Omental fat pad (tissue), 4 donors: ENCODE results near the gene TOM1. TPM values are rescaled to one million over a fixed set of nuclear protein-coding genes. Genes with fewer than 3 reads are reported as not detected.

ENCODE experiments used
- ATAC-seq: fragments of 150-250 bp; one replicate; pipeline ENCODE4 v1.9.1; 2016; ENCODE audit warnings: mild to moderate bottlenecking, moderate library complexity; ENCODE audit not compliant: low FRiP score
- DNase-seq: peaks from one replicate; pipeline ENCODE4 v3.0.0-alpha.2; 2019; ENCODE audit warnings: low spot score
- total RNA-seq, 4 donors: library from RNA; depleted of rRNA; stranded (reverse); fragments of >200 nt; gene quantifications; one replicate each; pipeline ENCODE4 v1.1.0, GENCODE V29; 2016
- TF ChIP-seq, protein P1 (sequence below), 3 donors: fragments of 450-650 bp; IDR thresholded peaks; one replicate each; pipeline ENCODE4 v1.5.1; 2016 to 2017; ENCODE audit warnings: antibody characterized with exemption in 3 of 3, mild to moderate bottlenecking in 3 of 3, moderate library complexity in 2 of 3

The TOM1 gene
- total RNA-seq, 4 donors from 2014 or later: 65.6 to 109 (median 93.2) TPM

DNA sequence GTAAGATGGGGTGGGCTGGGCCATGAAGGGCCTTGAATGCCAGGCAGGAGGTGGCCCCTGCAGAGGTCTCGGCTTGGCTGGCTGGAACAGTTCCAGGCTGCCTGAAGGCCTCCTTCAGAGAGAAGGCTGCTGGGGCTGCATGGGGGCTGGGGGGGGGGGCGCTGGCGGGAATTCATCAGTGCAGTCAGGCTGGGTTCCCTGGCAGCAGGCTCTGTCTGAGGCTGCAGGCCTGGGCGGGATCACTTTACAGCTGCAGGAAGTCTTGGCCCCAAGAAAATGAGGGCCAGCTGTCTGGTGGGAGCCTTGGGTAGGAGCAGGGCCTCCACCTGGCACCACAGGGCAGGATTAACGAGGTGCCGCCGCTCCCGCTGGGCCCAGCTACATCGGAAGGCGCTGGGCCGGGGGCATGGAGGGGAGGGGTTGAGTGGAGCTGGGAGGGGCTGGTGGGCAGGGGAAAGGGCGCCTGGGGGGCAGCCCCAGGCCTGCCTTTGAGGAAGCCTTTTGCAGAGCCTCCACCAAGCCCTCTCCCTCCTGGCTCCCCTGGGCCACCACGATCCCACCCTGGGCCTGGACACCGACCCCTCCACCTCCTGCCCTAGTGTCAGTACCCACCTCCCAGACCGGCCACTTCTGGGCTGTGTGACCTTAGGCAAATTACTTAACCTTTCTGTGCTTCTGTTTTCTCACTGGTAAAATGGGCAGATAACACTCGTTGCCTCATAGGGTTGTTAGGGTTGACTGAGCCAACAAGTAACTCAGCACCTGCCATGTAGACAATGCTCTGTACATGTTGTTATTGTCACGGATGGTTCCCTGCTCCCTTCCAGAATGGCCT is 50.2 kb downstream of the TOM1 start:
- ATAC-seq: peak; percentile 3
- DNase-seq: no peak

DNA sequence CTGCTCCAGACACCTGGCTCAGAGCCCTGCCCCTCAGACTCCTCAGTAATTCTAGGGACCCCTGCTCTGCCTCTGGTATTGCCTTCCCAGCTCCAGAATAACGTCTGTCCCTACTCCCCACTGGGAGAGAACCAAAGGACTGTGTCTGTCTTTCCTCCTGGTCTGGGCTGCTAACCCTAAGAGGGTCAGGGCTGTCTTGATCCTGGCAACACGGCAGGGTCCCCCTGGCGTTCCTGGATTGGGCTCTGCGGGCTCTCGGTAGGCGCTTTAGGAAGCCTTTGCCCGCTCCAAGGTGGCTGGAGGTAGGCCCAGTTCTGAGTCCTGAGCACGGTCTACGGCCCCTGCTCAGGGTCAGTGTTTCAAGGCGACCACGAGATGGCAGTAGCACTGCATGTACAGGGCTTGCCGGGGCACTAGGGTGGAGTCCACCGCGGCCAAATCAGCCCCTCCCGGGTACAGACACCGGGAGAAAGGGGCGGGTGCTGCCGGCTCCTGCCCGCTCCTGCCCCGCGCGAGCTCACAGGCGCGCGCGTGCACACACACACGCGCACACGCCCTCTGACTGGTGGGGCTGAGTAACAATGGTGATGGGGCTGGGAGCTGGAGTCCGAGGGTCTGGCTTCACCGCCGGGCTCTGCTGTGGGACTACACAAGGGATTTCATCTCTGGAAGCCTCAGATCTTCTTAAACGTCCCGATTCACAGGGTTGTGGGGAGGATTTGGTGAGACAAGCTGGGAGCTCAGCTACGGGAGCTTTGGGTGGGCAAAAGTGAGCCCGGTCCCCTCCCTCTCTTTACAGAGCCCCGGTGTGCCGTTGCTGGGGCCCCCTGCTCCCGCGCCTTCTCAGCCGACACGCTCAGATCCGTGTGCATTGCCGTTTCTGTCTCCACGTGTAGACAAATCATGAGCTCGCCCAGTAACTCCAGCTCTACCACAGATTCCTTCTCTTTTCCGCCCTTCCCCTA is 51.1 kb downstream of the TOM1 start:
- TF ChIP-seq, protein P1, sequence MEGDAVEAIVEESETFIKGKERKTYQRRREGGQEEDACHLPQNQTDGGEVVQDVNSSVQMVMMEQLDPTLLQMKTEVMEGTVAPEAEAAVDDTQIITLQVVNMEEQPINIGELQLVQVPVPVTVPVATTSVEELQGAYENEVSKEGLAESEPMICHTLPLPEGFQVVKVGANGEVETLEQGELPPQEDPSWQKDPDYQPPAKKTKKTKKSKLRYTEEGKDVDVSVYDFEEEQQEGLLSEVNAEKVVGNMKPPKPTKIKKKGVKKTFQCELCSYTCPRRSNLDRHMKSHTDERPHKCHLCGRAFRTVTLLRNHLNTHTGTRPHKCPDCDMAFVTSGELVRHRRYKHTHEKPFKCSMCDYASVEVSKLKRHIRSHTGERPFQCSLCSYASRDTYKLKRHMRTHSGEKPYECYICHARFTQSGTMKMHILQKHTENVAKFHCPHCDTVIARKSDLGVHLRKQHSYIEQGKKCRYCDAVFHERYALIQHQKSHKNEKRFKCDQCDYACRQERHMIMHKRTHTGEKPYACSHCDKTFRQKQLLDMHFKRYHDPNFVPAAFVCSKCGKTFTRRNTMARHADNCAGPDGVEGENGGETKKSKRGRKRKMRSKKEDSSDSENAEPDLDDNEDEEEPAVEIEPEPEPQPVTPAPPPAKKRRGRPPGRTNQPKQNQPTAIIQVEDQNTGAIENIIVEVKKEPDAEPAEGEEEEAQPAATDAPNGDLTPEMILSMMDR (IDR thresholded peaks at IDR 0.05): peak in 1 of 3 donors; percentile 25
- DNase-seq: peak; percentile 68
- peak; percentile 92 for ATAC-seq

More for the DNA sequence above, 50.2 kb downstream of the TOM1 start:
- TF ChIP-seq, protein P1 (IDR thresholded peaks at IDR 0.05): no peak

DNA sequence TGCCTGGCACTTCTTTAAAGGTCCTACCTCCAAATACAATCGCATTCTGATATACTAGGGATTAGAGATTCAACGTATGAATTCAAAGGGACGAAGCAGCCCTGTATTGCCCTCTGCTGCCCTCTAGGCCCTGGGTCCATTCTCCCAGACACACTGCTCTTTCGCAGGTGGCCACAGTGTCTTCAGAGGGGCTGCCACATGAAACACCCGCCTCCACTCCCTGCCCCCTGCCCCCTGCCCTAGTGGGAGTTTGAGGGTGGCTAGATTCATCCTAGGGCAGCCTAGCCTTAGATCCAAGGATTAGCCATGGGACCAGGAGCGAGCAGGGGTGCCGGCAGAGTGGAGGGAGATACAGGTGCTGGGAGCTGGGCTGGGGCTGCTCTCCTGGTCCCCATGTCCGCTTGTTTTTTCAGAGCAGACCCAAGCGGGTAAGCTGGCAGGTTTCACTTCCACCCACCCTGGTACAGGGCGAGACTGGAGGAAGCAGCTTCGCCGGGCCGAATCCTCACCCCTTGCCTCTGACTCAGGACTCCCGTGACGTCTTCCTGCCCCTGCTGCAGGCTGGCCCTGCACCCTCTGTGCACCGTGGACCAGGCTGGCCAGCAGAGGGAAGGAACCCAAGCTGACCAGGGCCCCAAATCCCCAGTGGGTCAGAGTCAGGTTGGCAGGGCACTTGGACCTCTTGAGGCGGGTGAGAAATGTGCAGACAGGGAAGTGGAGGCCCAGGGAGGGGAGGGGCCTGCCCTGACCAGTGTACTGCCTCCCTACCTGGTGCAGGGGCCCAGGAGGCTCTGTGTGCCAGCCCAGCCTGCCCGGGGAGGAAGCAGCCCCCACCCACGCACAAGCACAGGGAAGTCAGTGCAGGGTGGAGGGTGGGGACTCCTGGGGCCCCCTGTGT is 52.8 kb downstream of the TOM1 start:
- DNase-seq (peak; percentile 47), ATAC-seq (peak; percentile 0)
- TF ChIP-seq, protein P1 (IDR thresholded peaks at IDR 0.05): no peak

DNA sequence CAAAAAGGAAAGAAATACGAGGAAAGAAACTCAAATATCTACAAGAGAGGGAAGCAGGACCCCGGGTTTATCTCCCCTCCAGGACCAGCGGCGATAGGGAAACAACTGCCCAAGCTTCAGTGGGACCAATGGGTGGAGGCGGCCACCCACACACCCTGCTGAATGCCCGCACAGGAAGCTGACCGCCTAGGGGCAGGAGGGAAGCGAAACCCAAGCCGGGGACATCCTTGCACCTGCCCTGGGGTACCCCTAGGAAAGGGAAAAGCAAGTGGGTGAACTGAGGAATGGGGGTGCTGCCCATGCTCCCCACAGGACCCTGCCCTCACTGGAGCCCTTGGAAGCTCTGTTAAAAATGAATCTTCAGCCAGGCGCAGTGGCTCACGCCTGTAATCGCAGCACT is 53.6 kb downstream of the TOM1 start:
- TF ChIP-seq, protein P1 (IDR thresholded peaks at IDR 0.05): no peak

DNA sequence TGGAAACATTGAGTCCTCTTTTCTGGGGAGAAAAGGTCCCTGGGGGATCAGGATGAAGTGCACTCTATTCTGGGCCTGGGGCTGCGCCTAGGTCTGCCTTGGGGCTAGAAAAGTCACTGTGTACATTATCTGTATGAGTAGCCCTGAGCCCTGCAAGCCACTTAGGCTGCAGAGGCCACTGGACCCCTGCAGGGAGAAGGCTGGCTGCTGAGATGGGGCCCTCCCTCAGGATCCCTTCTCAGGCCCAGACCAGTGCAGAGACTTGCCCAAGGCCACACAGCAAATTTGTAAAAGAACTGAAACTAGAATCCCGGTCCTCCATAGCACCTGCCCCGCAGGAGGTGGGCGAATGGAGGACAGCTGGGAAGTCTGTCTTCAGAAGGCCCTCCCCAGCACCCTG is 54.4 kb downstream of the TOM1 start:
- no peak for ATAC-seq
- no peak for DNase-seq
- TF ChIP-seq, protein P1 (IDR thresholded peaks at IDR 0.05): no peak

More for the DNA sequence above, 53.6 kb downstream of the TOM1 start:
- DNase-seq (no peak), ATAC-seq (no peak)
